ENCODE results near the gene KLHL13.

DNA sequence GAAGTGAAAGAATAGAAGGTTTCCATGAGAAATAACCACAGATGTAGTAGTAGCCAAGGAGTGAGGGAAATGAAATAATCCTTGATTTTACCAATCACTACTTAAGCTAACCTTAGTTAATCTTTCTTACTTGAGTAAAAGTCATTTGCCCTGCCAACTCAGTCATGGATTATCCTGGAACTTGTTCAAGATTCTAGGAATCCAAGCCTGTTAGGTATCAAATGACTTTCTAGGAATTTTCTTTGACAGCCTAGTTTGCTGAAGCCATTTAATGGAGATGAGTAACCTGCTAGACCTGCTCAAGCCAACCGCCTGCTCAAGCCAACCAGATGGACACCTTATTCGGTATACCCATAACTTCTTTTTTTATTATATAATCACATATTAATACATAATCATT lies 180.5 kb downstream of the KLHL13 start:
- TF ChIP-seq, protein P1, sequence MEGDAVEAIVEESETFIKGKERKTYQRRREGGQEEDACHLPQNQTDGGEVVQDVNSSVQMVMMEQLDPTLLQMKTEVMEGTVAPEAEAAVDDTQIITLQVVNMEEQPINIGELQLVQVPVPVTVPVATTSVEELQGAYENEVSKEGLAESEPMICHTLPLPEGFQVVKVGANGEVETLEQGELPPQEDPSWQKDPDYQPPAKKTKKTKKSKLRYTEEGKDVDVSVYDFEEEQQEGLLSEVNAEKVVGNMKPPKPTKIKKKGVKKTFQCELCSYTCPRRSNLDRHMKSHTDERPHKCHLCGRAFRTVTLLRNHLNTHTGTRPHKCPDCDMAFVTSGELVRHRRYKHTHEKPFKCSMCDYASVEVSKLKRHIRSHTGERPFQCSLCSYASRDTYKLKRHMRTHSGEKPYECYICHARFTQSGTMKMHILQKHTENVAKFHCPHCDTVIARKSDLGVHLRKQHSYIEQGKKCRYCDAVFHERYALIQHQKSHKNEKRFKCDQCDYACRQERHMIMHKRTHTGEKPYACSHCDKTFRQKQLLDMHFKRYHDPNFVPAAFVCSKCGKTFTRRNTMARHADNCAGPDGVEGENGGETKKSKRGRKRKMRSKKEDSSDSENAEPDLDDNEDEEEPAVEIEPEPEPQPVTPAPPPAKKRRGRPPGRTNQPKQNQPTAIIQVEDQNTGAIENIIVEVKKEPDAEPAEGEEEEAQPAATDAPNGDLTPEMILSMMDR (optimal IDR thresholded peaks at IDR 0.05 in 1 of 3, IDR thresholded peaks at IDR 0.05 in 1 of 3, conservative IDR thresholded peaks at IDR 0.05 in 1 of 3; ENCODE audit: extremely low read depth in 1 of 3, insufficient read depth in 2 of 3, low read length in 3 of 3), result no peak
- TF ChIP-seq EZH2 (IDR thresholded peaks at IDR 0.05; ENCODE audit: low read length), result no peak
